ENCODE results near the gene ATP13A5.

DNA sequence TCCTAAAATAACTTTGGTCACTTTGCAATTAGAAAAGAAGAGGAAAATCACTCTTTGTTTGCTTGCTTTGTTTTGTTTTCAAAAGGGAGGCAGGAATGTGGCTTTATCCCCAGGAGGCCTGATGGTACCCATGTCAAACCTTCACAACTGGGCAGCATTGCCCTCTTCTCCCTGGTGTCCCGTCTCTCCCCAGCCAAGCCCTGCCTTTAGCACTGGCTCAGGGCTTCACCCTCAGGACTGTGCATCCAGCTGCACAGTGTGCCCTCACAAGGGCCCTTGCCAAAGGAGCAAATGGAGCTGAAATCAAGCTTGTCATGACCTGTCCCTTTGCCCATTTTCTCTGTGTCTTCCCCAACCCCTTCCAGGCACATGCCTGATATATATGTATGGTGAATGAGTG, 29.1 kb upstream of the ATP13A5 start:
- no peak for TF ChIP-seq CTCF (IDR thresholded peaks at IDR 0.05; ENCODE audit: low read depth, low read length)
- no peak for TF ChIP-seq POLR2A (IDR thresholded peaks at IDR 0.05; ENCODE audit: extremely low read depth, insufficient read length)
